GM23248 (cell line): Measurements from ENCODE around the gene PPP1R1A. TPM values are rescaled to one million over a fixed set of nuclear protein-coding genes. Genes with fewer than 3 reads are reported as not detected.

ENCODE experiments used
- DNase-seq: peaks from one replicate; pipeline ENCODE4 v3.0.0-alpha.2; 2015
- H2AFZ ChIP-seq: fragments of 200-600 bp; sonication (generic); 2 replicates; pipeline ENCODE4 v1.6.1; 2016; ENCODE audit warnings: antibody characterized with exemption
- H3F3A ChIP-seq: fragments of 200-600 bp; sonication (generic); 2 replicates; pipeline ENCODE4 v1.6.1; 2016; ENCODE audit warnings: mild to moderate bottlenecking, antibody characterized with exemption, mixed run types; ENCODE audit not compliant: insufficient read depth
- H3K27ac ChIP-seq: fragments of 200-600 bp; sonication (generic); 2 replicates; pipeline ENCODE4 v1.5.1; 2016; ENCODE audit warnings: mild to moderate bottlenecking
- H3K27me3 ChIP-seq: fragments of 200-600 bp; sonication (generic); replicated peaks from 2 replicates; pipeline ENCODE4 v1.6.1; 2016; ENCODE audit warnings: mild to moderate bottlenecking; ENCODE audit not compliant: insufficient read depth
- H3K36me3 ChIP-seq: fragments of 200-600 bp; sonication (generic); 2 replicates; pipeline ENCODE4 v1.6.1; 2016; ENCODE audit warnings: low read depth, mild to moderate bottlenecking
- H3K4me1 ChIP-seq: fragments of 200-600 bp; sonication (generic); 2 replicates; pipeline ENCODE4 v1.6.1; 2016; ENCODE audit warnings: mild to moderate bottlenecking; ENCODE audit not compliant: insufficient read depth
- H3K4me2 ChIP-seq: fragments of 200-600 bp; sonication (generic); one replicate; pipeline ENCODE4 v1.6.1; 2016; ENCODE audit warnings: mild to moderate bottlenecking; ENCODE audit not compliant: unreplicated experiment
- H3K4me3 ChIP-seq: fragments of 200-600 bp; sonication (generic); 2 replicates; pipeline ENCODE4 v1.5.1; 2016; ENCODE audit warnings: mild to moderate bottlenecking
- H3K79me2 ChIP-seq: fragments of 200-600 bp; sonication (generic); 2 replicates; pipeline ENCODE4 v1.6.1; 2016; ENCODE audit warnings: mild to moderate bottlenecking; ENCODE audit not compliant: insufficient read depth
- H3K9ac ChIP-seq: fragments of 200-600 bp; sonication (generic); 2 replicates; pipeline ENCODE4 v1.6.1; 2016; ENCODE audit warnings: mild to moderate bottlenecking
- H3K9me2 ChIP-seq: fragments of 200-600 bp; sonication (generic); 2 replicates; pipeline ENCODE4 v1.6.1; 2016; ENCODE audit warnings: mixed run types, mild to moderate bottlenecking, moderate library complexity; ENCODE audit not compliant: insufficient read depth
- H3K9me3 ChIP-seq: fragments of 200-600 bp; sonication (generic); one replicate; pipeline ENCODE4 v1.6.1; 2017; ENCODE audit warnings: low read depth
- H4K20me1 ChIP-seq: fragments of 200-600 bp; sonication (generic); 2 replicates; pipeline ENCODE4 v1.6.0; 2016; ENCODE audit not compliant: insufficient read depth
- EZH2 ChIP-seq: fragments of 200-600 bp; sonication (generic); IDR thresholded peaks from 2 replicates; pipeline ENCODE4 v1.6.1; 2018; ENCODE audit warnings: antibody characterized with exemption, mild to moderate bottlenecking; ENCODE audit not compliant: insufficient read depth, poor library complexity, severe bottlenecking
- EZH2phosphoT487 ChIP-seq: fragments of 200-600 bp; sonication (generic); IDR thresholded peaks from 2 replicates; pipeline ENCODE4 v1.6.1; 2018; ENCODE audit warnings: antibody characterized with exemption, moderate library complexity, mild to moderate bottlenecking, low read depth; ENCODE audit not compliant: insufficient read depth
- WGBS, 2 experiments: methylation state at CpG; one replicate each; pipeline ENCODE4 v1.1.6; 2015 to 2017; ENCODE audit warnings: low lambda C conversion rate in 2 of 2, low coverage in 1 of 2; ENCODE audit errors: missing lambda C conversion rate in 2 of 2; 5-methylcytosine and 5-hydroxymethylcytosine counted together
- in situ Hi-C: fragments of 300-500 bp; cut with MboI; formaldehyde crosslinking; loops from 2 replicates; pipeline ENCODE4 v1.15.0; 2020
- polyA plus RNA-seq: library from polyadenylated mRNA; unstranded; fragments of >200 nt; fragmentation: Nextera tagmentation; extraction: Ambion mirVana; gene quantifications from 2 replicates; pipeline ENCODE4 v1.2.1, GENCODE V29; 2016
- total RNA-seq: library from RNA; depleted of rRNA; stranded (reverse); fragments of >200 nt; shearing (Covaris generic); gene quantifications from 2 replicates; pipeline ENCODE4 v1.2.3, GENCODE V29; 2014

PPP1R1A gene
- total and polyA plus RNA-seq, 2 experiments from 2014 or later = not detected

GRCh38 chr12:54563787-54564186, 24.7 kb downstream of the PPP1R1A start:
- no peaks in the 10 kb centered on the region for H3K79me2 ChIP-seq
- H4K20me1 ChIP-seq = no peaks in the 10 kb centered on the region
- H3K9me2 ChIP-seq = no peaks in the 10 kb centered on the region
- DNase-seq = no peak
- H3K36me3 ChIP-seq = no peaks in the 10 kb centered on the region
- H3K4me3 ChIP-seq = no peak overlapping the region
- TF ChIP-seq EZH2phosphoT487 (no peak), EZH2 (no peak)
- in situ Hi-C loops = no loop called here
- no peaks in the 10 kb centered on the region for H3K4me1 ChIP-seq
- H2AFZ ChIP-seq = no peak overlapping the region
- H3K27me3 ChIP-seq = peaks cover 14% of the 10 kb centered on the region; the same call in 1 of the 2 replicates
- no peak overlapping the region for H3K27ac ChIP-seq
- H3K4me2 ChIP-seq = no peak overlapping the region
- H3K9me3 ChIP-seq = no peaks in the 10 kb centered on the region
- no peak overlapping the region for H3K9ac ChIP-seq
- no peaks in the 10 kb centered on the region for H3F3A ChIP-seq
- 54 to 61% methylated on average over 1 of the region's 1 CpG for WGBS, 2 experiments

GRCh38 chr12:54562750-54563356, 25.6 kb downstream of the PPP1R1A start:
- Histone ChIP-seq H3K79me2 (no peaks in the 10 kb centered on the region), H3K27me3 (peaks cover 14% of the 10 kb centered on the region; the same call in 1 of the 2 replicates), H3K27ac (no peak overlapping the region), H3K36me3 (no peaks in the 10 kb centered on the region), H4K20me1 (no peaks in the 10 kb centered on the region), H3K4me1 (no peaks in the 10 kb centered on the region), H3F3A (no peaks in the 10 kb centered on the region), H3K9ac (no peak overlapping the region), H3K4me2 (no peak overlapping the region), H2AFZ (no peak overlapping the region), H3K9me3 (no peaks in the 10 kb centered on the region), H3K9me2 (no peaks in the 10 kb centered on the region), H3K4me3 (no peak overlapping the region)
- no peak for DNase-seq
- 24 to 29% methylated on average over 6 of the region's 6 CpGs for WGBS, 2 experiments
- TF ChIP-seq EZH2 = no peak
- TF ChIP-seq EZH2phosphoT487 = no peak
- in situ Hi-C loops = no loop called here

- in situ Hi-C loops = no loop called here
- no peaks in the 10 kb centered on the region for H3F3A ChIP-seq
- TF ChIP-seq EZH2phosphoT487 (no peak), EZH2 (no peak)
- H3K9ac ChIP-seq = no peak overlapping the region
- no peak for DNase-seq
- H3K27me3 ChIP-seq = peaks cover 8% of the 10 kb centered on the region
- no peaks in the 10 kb centered on the region for H3K36me3 ChIP-seq
- no peaks in the 10 kb centered on the region for H3K9me2 ChIP-seq
- H4K20me1 ChIP-seq = no peaks in the 10 kb centered on the region
- no peaks in the 10 kb centered on the region for H3K4me1 ChIP-seq
- no peak overlapping the region for H3K4me2 ChIP-seq
- H3K4me3 ChIP-seq = no peak overlapping the region
- no peak overlapping the region for H3K27ac ChIP-seq
- H3K9me3 ChIP-seq = no peaks in the 10 kb centered on the region
- H3K79me2 ChIP-seq = no peaks in the 10 kb centered on the region
- 25 to 30% methylated on average over 2 of the region's 3 CpGs for WGBS, 2 experiments
- H2AFZ ChIP-seq = no peak overlapping the region
These were observed 27.3 kb downstream of the PPP1R1A start for GRCh38 chr12:54561164-54561563.

GRCh38 chr12:54560374-54560858, 28.0 kb downstream of the PPP1R1A start:
- Histone ChIP-seq H3K9ac (no peak overlapping the region), H3K4me3 (peak overlapping the region; percentile 64), H3K9me3 (no peaks in the 10 kb centered on the region), H3K27ac (no peak overlapping the region), H3K4me2 (peak overlapping the region; percentile 83), H3K79me2 (no peaks in the 10 kb centered on the region), H3K4me1 (no peaks in the 10 kb centered on the region), H3K36me3 (no peaks in the 10 kb centered on the region), H2AFZ (peak overlapping the region; percentile 88), H3F3A (no peaks in the 10 kb centered on the region), H3K27me3 (peaks cover 9% of the 10 kb centered on the region), H4K20me1 (no peaks in the 10 kb centered on the region), H3K9me2 (no peaks in the 10 kb centered on the region)
- in situ Hi-C loops = no loop called here
- DNase-seq = peak; percentile 88
- 2 to 3% methylated on average over 14 of the region's 14 CpGs for WGBS, 2 experiments
- TF ChIP-seq EZH2phosphoT487 (no peak), EZH2 (no peak)
